Measurements from ENCODE around the gene KLHL17.

Gene KLHL17

DNA sequence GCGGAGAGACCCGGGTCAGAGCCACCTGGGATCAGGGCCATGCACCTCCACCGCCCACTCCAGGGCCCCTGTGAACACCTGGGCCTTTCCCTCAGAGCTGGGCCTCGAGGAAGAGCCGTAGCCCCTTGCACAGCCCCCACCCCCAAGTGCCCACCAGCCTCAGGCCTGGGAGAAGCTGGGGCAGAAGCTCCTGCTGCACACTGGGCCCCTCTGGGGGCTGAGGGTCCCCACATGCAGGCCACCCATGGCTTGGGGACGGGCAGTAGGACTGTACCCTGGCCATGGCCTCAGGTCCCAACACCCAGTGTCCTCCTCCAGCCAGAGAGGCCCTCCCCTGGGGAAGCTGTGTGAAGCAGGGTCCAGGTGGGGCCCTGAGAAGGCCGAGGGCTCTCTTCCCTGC lies 7.8 kb upstream of the KLHL17 start:
- WGBS (ENCODE audit: insufficient coverage): 100% methylated on average over 6 of the region's 7 CpGs
- H3K27me3 ChIP-seq (replicated peaks in 2 of 5; ENCODE audit: control insufficient read depth in 4 of 5, insufficient read depth in 5 of 5, low read length in 4 of 5): no peaks in the 10 kb centered on the region
- no peak overlapping the region for H3K27ac ChIP-seq (ENCODE audit: insufficient read depth in 1 of 2, low read depth in 1 of 2, low read length in 2 of 2, poor library complexity in 1 of 2, severe bottlenecking in 2 of 2)
- CTCF ChIA-PET: interaction anchor here (0.9 to 1.1 kb wide), 3 partner anchors 12 to 48 kb away, joined by 3 read pairs; no protein-coding TSS in a partner anchor
- peaks cover 0 to 27% (median 3%) of the 10 kb centered on the region in 4 experiments for H3K4me1 ChIP-seq (ENCODE audit: control extremely low read depth in 1 of 4, control insufficient read depth in 4 of 4, insufficient read depth in 4 of 4, low read length in 3 of 4)
- peaks cover 10 to 93% (median 70%) of the 10 kb centered on the region in 4 experiments for H3K36me3 ChIP-seq (ENCODE audit: control insufficient read depth in 4 of 4, insufficient read depth in 4 of 4, low read length in 3 of 4)
- no peak overlapping the region for H3K4me3 ChIP-seq (ENCODE audit: control insufficient read depth in 1 of 7, extremely low read depth in 1 of 7, insufficient read depth in 4 of 7, low read depth in 2 of 7, low read length in 6 of 7)
- POLR2A ChIA-PET: no interaction called here
- H3K9me3 ChIP-seq (ENCODE audit: control extremely low read depth in 1 of 5, control insufficient read depth in 4 of 5, insufficient read depth in 2 of 5, low read depth in 1 of 5, low read length in 4 of 5): peaks cover 0 to 1% (median 0%) of the 10 kb centered on the region in 5 experiments
- no peak for DNase-seq

DNA sequence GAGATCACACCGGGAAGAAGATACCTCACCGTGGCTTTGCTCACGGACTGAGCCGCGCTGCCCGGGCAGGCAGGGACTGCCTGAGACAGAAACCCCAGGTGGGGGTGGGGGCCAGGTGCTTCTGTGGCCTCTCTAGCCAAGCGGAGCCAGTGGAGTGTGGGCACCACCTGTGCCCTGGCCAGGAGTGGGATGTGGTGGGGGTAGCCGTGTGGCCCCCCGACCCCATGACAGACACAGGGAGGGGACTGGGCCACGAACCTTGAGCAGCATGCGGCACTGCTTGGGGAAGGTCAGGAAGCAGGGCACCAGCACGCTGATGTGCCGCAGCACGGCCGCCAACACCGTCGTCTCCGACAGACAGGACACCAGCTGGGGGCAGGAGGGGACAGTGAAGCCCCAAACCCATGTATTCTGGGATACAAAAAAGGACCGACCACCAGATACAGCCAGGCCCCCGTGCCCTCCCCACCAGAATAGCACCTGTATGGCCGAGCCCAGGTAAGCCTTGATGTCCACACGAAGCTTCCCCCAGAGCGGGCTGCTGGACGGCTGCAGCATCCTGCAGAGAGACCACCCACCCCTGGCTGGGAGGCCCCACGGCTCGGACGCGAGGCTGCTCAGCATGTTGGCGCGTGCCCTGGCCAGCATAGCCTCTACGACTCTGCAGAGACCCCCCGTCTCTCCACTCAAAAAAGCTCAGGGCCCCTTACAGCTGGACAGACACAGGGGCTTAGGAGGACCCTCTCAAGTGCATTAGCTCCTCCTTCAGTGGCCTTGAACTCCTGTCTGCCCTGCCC lies 6.7 kb upstream of the KLHL17 start:
- peaks cover 10 to 82% (median 63%) of the 10 kb centered on the region in 4 experiments for H3K36me3 ChIP-seq (ENCODE audit: control insufficient read depth in 4 of 4, insufficient read depth in 4 of 4, low read length in 3 of 4)
- peaks cover 0 to 37% (median 14%) of the 10 kb centered on the region in 4 experiments for H3K4me1 ChIP-seq (ENCODE audit: control extremely low read depth in 1 of 4, control insufficient read depth in 4 of 4, insufficient read depth in 4 of 4, low read length in 3 of 4)
- ChIA-PET CTCF (no interaction called here), POLR2A (no interaction called here)
- peaks cover 0 to 1% (median 0%) of the 10 kb centered on the region in 5 experiments for H3K9me3 ChIP-seq (ENCODE audit: control extremely low read depth in 1 of 5, control insufficient read depth in 4 of 5, insufficient read depth in 2 of 5, low read depth in 1 of 5, low read length in 4 of 5)
- no peak overlapping the region for H3K4me3 ChIP-seq (ENCODE audit: control insufficient read depth in 1 of 7, extremely low read depth in 1 of 7, insufficient read depth in 4 of 7, low read depth in 2 of 7, low read length in 6 of 7)
- H3K27ac ChIP-seq (ENCODE audit: insufficient read depth in 1 of 2, low read depth in 1 of 2, low read length in 2 of 2, poor library complexity in 1 of 2, severe bottlenecking in 2 of 2): no peak overlapping the region
- no peak for DNase-seq
- WGBS (ENCODE audit: insufficient coverage): 95% methylated on average over 30 of the region's 32 CpGs
- no peaks in the 10 kb centered on the region for H3K27me3 ChIP-seq (replicated peaks in 2 of 5; ENCODE audit: control insufficient read depth in 4 of 5, insufficient read depth in 5 of 5, low read length in 4 of 5)

DNA sequence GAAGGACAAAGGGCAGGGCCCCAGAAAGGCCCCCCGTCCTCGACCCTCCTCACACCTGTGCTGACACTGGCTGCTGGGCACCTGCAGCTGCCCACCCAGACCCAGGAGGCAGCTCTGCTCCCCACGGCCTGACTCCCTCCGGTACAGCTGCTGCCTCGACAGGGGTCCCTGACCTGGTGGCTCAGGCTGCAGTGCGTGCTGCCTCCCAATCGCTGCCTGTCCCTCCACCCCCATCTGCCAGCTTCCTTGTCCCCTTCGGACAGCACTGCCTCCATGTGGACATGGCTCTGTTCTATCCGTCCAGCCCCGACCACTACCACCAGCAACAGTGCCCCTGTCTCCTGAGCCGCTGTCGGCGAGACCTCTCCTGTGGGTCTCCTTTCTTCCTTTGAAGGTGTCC lies 5.5 kb upstream of the KLHL17 start:
- Histone ChIP-seq H3K36me3 (ENCODE audit: control insufficient read depth in 4 of 4, insufficient read depth in 4 of 4, low read length in 3 of 4) (peaks cover 9 to 70% (median 55%) of the 10 kb centered on the region in 4 experiments), H3K4me3 (ENCODE audit: control insufficient read depth in 1 of 7, extremely low read depth in 1 of 7, insufficient read depth in 4 of 7, low read depth in 2 of 7, low read length in 6 of 7) (no peak overlapping the region), H3K27ac (ENCODE audit: insufficient read depth in 1 of 2, low read depth in 1 of 2, low read length in 2 of 2, poor library complexity in 1 of 2, severe bottlenecking in 2 of 2) (no peak overlapping the region), H3K27me3 (replicated peaks in 2 of 5; ENCODE audit: control insufficient read depth in 4 of 5, insufficient read depth in 5 of 5, low read length in 4 of 5) (peaks cover 0 to 6% (median 0%) of the 10 kb centered on the region in 5 experiments), H3K4me1 (ENCODE audit: control extremely low read depth in 1 of 4, control insufficient read depth in 4 of 4, insufficient read depth in 4 of 4, low read length in 3 of 4) (peaks cover 0 to 37% (median 21%) of the 10 kb centered on the region in 4 experiments), H3K9me3 (ENCODE audit: control extremely low read depth in 1 of 5, control insufficient read depth in 4 of 5, insufficient read depth in 2 of 5, low read depth in 1 of 5, low read length in 4 of 5) (peaks cover 0 to 1% (median 0%) of the 10 kb centered on the region in 5 experiments)
- WGBS (ENCODE audit: insufficient coverage): 98% methylated on average over 13 of the region's 13 CpGs
- ChIA-PET POLR2A (no interaction called here), CTCF (interaction anchor here (1.5 kb wide), 1 partner anchor 21 kb away, joined by 5 read pairs; no protein-coding TSS in a partner anchor)
- DNase-seq: no peak

DNA sequence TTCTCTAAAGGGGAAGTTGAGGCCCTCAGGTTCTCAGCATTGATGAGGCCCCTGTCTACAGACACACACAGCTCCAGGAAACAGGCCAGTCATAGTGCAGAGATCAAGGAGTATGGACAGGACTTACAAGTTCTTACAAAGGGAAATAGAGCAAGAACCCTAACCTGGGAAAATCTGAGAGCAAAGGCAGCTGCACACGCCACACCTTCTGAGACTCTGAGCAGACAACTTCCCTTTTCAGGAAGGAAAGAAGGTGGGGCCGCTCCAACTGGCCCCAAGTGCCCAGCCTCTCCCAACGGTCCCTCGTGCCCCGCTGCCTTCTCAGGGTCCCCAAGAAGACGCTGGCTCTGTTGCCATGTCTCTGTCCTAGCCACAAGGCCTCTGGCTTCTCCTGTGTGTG lies 4.9 kb upstream of the KLHL17 start:
- ChIA-PET POLR2A (no interaction called here), CTCF (interaction anchor here (1.0 to 1.9 kb wide), 3 partner anchors 9 to 49 kb away, joined by 4 to 5 read pairs (median 5); no protein-coding TSS in a partner anchor)
- peaks cover 4 to 64% (median 50%) of the 10 kb centered on the region in 4 experiments for H3K36me3 ChIP-seq (ENCODE audit: control insufficient read depth in 4 of 4, insufficient read depth in 4 of 4, low read length in 3 of 4)
- 34% methylated on average over 6 of the region's 6 CpGs for WGBS (ENCODE audit: insufficient coverage)
- H3K27me3 ChIP-seq (replicated peaks in 2 of 5; ENCODE audit: control insufficient read depth in 4 of 5, insufficient read depth in 5 of 5, low read length in 4 of 5): peaks cover 0 to 7% (median 0%) of the 10 kb centered on the region in 5 experiments
- peaks cover 0 to 41% (median 27%) of the 10 kb centered on the region in 4 experiments for H3K4me1 ChIP-seq (ENCODE audit: control extremely low read depth in 1 of 4, control insufficient read depth in 4 of 4, insufficient read depth in 4 of 4, low read length in 3 of 4)
- no peaks in the 10 kb centered on the region for H3K9me3 ChIP-seq (ENCODE audit: control extremely low read depth in 1 of 5, control insufficient read depth in 4 of 5, insufficient read depth in 2 of 5, low read depth in 1 of 5, low read length in 4 of 5)
- no peak overlapping the region for H3K27ac ChIP-seq (ENCODE audit: insufficient read depth in 1 of 2, low read depth in 1 of 2, low read length in 2 of 2, poor library complexity in 1 of 2, severe bottlenecking in 2 of 2)
- no peak overlapping the region for H3K4me3 ChIP-seq (ENCODE audit: control insufficient read depth in 1 of 7, extremely low read depth in 1 of 7, insufficient read depth in 4 of 7, low read depth in 2 of 7, low read length in 6 of 7)
- DNase-seq: no peak

DNA sequence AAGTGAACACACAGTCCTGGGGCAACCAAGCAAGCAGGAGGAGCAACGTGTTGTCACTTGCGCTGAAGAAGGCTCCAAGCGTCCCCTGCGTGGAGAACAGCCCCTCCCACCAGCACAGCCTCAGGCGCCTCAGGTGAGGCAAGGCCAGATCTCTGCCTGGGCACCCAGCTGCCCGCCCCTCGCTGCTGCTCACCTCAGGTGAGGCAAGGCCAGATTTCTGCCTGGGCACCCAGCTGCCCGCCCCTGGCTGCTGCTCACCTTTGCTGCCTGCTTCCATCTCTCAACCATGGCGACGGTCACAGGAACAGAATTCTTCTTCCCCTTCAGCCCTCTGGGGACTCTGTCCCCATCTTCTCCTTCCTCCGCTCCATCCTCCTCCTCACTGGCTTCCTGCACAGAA lies 3.7 kb upstream of the KLHL17 start:
- peaks cover 0 to 49% (median 33%) of the 10 kb centered on the region in 4 experiments for H3K4me1 ChIP-seq (ENCODE audit: control extremely low read depth in 1 of 4, control insufficient read depth in 4 of 4, insufficient read depth in 4 of 4, low read length in 3 of 4)
- H3K36me3 ChIP-seq (ENCODE audit: control insufficient read depth in 4 of 4, insufficient read depth in 4 of 4, low read length in 3 of 4): peaks cover 2 to 53% (median 42%) of the 10 kb centered on the region in 4 experiments
- POLR2A ChIA-PET: no interaction called here
- CTCF ChIA-PET: interaction anchor here (1.0 to 1.9 kb wide), 3 partner anchors 10 to 50 kb away, joined by 4 to 5 read pairs (median 5); no protein-coding TSS in a partner anchor
- H3K27me3 ChIP-seq (replicated peaks in 2 of 5; ENCODE audit: control insufficient read depth in 4 of 5, insufficient read depth in 5 of 5, low read length in 4 of 5): peaks cover 0 to 16% (median 2%) of the 10 kb centered on the region in 5 experiments
- H3K4me3 ChIP-seq (ENCODE audit: control insufficient read depth in 1 of 7, extremely low read depth in 1 of 7, insufficient read depth in 4 of 7, low read depth in 2 of 7, low read length in 6 of 7): no peak overlapping the region
- 96% methylated on average over 9 of the region's 11 CpGs for WGBS (ENCODE audit: insufficient coverage)
- no peaks in the 10 kb centered on the region for H3K9me3 ChIP-seq (ENCODE audit: control extremely low read depth in 1 of 5, control insufficient read depth in 4 of 5, insufficient read depth in 2 of 5, low read depth in 1 of 5, low read length in 4 of 5)
- no peak overlapping the region for H3K27ac ChIP-seq (ENCODE audit: insufficient read depth in 1 of 2, low read depth in 1 of 2, low read length in 2 of 2, poor library complexity in 1 of 2, severe bottlenecking in 2 of 2)
- no peak for DNase-seq

DNA sequence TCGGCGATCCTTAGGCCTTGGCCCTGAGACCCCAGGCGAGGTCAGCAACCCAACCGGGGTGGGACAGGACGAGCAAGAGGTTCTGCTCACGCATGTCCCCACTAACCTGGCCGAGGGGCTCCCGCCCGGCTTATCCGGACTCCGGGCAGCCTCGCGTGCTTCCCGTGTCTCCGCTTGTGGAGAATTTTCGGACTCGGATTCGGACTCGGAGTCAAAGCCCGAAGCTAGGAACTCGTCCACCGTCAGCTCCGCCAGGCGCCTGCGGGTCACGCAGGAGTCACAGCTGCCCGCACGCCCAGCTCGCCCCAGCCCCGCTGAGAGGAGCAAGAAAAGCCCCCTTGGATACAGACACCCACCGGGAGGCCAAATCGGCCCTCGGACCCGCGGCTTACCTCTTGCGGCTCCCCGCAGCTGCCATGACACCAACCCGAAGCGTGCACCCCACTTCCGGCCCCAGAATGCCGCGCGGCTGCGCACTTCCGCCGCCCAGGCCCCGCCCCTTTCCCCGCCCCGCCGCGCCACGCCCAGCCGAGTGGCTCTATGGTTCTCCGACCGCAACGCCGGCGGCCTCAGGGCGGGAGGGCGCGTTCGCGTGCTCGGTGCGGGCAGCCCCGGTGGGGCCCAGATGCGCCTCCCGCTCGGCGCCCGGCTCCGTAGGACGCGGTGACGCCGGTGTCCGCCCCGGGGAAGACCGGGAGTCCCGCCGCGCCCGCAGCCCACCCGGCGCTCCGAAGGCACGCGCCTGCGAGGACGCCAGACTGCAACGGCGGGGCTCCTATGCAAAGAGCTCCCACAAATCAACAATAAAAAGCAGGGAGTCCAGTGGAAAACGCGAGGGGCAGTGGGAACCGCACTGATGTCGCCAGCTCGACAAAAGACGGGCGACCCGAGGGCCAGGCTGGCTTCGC lies 1.3 kb upstream of the KLHL17 start, which contains the start of gene NOC2L:
Gene NOC2L (minus strand): TSS at position 434 of the 908 bp plus-strand sequence. CDS start 16 bp downstream, at position 418.
- peaks cover 0 to 33% (median 21%) of the 10 kb centered on the region in 4 experiments for H3K36me3 ChIP-seq (ENCODE audit: control insufficient read depth in 4 of 4, insufficient read depth in 4 of 4, low read length in 3 of 4)
- H3K27me3 ChIP-seq (replicated peaks in 2 of 5; ENCODE audit: control insufficient read depth in 4 of 5, insufficient read depth in 5 of 5, low read length in 4 of 5): peaks cover 0 to 22% (median 2%) of the 10 kb centered on the region in 5 experiments
- H3K4me1 ChIP-seq (ENCODE audit: control extremely low read depth in 1 of 4, control insufficient read depth in 4 of 4, insufficient read depth in 4 of 4, low read length in 3 of 4): peaks cover 0 to 49% (median 33%) of the 10 kb centered on the region in 4 experiments
- peak within 1 kb of the TSS; percentile 61 to 85 for H3K27ac ChIP-seq (ENCODE audit: insufficient read depth in 1 of 2, low read depth in 1 of 2, low read length in 2 of 2, poor library complexity in 1 of 2, severe bottlenecking in 2 of 2)
- no peaks in the 10 kb centered on the region for H3K9me3 ChIP-seq (ENCODE audit: control extremely low read depth in 1 of 5, control insufficient read depth in 4 of 5, insufficient read depth in 2 of 5, low read depth in 1 of 5, low read length in 4 of 5)
- WGBS (ENCODE audit: insufficient coverage): 8% methylated on average over 74 of the region's 101 CpGs
- peak within 1 kb of the TSS; percentile 76 to 98 (median 89) for H3K4me3 ChIP-seq (ENCODE audit: control insufficient read depth in 1 of 7, extremely low read depth in 1 of 7, insufficient read depth in 4 of 7, low read depth in 2 of 7, low read length in 6 of 7)
- ChIA-PET CTCF (interaction anchor here (0.7 to 1.4 kb wide), 3 partner anchors 17 to 54 kb away, joined by 3 to 4 read pairs (median 4); no protein-coding TSS in a partner anchor), POLR2A (no interaction called here)
- DNase-seq: peak; percentile 86 to 93 (median 92)

Measured in common myeloid progenitor, CD34-positive (primary cell).